LNCAP (cell line): Measurements from ENCODE around the gene SLC37A2.

Source experiments
- TF ChIP-seq, protein P1 (sequence below): fragments of 450-650 bp; IDR thresholded peaks from 2 replicates; pipeline ENCODE4 v1.5.1; 2017; ENCODE audit warnings: mild to moderate bottlenecking

Gene SLC37A2

DNA sequence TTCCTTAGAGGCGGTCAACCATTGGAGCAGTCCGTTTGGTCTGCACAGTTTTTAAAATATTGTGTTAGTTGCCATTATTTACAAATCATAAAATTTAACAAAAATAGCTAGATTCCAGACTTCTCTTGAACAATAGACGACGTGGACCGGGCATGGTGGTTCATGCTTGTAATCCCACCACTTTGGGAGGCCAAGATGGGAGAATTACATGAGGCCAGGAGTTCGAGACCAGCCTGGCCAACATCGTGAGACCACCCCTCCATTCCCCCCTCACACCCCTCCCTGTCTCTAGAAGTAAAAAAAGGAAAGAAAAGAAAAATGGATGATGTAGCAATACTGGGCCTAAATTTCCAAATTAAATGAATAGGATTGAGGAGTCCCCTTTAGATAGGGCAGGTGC, 965 bp downstream of the SLC37A2 start:
- TF ChIP-seq, protein P1, sequence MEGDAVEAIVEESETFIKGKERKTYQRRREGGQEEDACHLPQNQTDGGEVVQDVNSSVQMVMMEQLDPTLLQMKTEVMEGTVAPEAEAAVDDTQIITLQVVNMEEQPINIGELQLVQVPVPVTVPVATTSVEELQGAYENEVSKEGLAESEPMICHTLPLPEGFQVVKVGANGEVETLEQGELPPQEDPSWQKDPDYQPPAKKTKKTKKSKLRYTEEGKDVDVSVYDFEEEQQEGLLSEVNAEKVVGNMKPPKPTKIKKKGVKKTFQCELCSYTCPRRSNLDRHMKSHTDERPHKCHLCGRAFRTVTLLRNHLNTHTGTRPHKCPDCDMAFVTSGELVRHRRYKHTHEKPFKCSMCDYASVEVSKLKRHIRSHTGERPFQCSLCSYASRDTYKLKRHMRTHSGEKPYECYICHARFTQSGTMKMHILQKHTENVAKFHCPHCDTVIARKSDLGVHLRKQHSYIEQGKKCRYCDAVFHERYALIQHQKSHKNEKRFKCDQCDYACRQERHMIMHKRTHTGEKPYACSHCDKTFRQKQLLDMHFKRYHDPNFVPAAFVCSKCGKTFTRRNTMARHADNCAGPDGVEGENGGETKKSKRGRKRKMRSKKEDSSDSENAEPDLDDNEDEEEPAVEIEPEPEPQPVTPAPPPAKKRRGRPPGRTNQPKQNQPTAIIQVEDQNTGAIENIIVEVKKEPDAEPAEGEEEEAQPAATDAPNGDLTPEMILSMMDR = no peak

DNA sequence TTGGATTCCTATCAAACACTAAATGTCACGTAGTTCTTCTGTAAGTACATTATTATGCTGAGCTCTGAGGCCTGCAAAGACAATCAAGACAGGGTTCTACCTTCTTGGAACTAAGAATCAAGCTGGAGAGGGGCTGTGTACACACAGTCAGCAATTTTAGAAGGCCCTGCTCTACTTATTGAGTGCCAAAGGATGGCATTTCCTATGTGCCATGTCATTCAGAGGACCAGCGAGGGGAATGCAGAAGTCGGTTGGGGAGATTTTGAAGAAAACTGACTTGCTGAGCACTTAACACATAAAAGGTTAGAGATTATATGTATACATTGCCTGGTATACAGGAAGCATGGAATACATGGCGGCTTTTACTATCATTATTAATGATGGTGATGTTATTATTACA, 5.3 kb downstream of the SLC37A2 start:
- TF ChIP-seq, protein P1 = no peak

DNA sequence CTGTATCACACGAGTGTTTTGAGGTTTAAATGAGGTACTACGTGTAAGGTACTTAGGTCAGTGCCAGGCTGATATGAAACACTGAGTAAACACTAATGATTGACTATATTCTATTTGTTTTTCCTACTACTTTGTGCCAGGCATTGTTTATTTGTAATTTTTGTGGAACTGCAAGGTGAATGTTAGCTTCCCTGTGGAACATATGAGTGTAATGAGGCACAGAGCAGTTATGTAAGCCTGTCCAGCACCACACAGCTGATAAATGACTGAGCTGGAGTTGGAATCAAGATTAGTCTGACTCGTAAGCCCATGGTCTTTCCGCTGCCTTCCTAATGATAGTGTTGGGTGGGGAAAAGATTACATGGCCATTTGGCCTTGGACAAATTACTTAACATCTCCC, 5.9 kb downstream of the SLC37A2 start:
- TF ChIP-seq, protein P1 = no peak

DNA sequence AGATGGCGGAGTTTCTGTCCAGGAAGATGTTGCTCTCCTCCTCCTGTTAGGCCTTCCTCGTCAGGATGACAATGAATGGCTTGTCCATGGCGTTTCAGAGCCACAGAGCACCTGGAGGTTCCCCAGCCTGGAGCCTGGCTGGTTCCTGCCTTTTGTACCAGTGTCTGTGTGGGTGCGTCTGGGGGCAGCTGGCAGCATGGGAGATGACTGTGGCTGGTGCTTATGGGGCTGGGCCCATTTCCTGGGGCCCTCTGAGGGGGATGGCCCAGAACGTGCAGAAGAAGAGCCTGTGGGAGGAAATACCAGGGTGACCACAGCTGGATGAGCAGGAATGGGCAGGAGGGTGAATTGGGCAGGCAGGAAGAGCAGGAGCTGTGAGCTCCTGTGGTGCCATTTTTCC, 6.7 kb downstream of the SLC37A2 start:
- TF ChIP-seq, protein P1 = no peak

DNA sequence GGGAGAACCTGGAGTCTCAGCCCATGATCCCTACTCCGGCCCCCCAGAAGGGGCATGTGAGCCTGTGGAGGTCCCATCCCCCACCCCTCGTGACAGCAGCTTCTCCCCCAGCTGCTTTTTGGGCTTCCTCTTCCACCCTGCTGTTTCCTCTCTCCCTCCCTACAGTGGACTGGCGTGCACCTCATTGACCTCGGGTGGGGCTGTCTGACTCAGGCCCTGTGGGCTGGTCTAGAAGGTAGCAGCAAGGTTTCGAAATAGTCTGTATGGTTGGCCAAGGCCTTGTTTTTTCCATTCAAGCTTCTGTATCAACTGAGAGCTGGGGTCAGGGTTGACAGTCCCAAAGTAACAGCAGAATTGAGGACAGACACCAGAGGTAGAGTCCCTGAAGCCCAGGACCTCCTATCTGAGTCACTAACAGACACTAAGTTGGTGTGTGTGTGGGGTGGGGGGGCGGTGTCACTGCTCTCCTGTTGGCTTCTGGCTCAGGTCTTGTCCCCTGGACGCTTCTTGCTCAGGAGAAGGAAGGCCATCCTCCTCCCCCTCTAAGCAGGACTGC, 7.7 kb downstream of the SLC37A2 start:
- TF ChIP-seq, protein P1 = no peak

DNA sequence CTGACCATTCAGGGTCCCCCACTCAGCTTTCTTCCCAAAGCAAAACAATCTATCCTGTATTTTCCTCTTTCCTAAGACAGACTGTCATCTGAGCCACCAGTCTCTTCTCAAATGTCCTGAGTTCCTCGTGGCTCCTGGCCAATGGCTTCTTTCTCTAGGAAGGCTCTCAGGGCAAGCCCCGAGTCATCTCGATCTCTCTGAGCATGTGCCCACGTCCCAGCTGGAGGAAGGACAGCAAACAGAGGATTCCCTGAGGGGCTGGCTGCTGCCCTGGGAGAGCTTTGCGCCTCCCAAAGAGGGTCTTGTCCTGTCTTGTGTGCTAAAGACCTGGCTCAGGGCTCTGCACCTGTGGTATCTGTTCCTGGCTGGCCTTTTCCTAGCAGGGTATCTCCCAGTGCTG, 8.3 kb downstream of the SLC37A2 start:
- TF ChIP-seq, protein P1 = no peak

DNA sequence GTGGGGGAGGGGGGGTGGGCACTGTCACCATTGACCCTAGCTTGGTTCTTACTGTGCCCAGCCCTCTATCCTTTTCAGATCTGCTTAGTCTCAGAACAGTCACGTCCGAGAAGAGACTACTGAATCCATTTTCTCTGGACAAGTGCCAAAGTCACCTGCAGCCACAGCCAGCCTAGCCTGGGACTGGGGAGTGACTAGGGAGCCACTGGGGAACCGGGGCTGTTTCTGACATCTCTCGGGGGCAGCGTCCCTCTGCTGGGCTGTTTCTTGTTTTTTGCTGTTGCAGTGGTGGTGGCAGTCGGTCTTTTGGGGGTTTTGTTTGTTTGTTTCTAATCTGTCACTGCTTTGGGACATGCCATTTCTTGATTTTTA, 8.7 kb downstream of the SLC37A2 start:
- TF ChIP-seq, protein P1 = no peak
